Trophoblast cell (in vitro differentiated cells and primary cell): ENCODE measurements around the gene TAGLN.
A peak's percentile ranks its signal among the peaks of the same experiment; 100 is the strongest.

Experiments
- DNase-seq, 2 donors: peaks; one replicate each; pipeline ENCODE4 v3.0.0-alpha.2; 2016
- H2AFZ ChIP-seq: 2 replicates; pipeline ENCODE4 v1.6.1; 2013; ENCODE audit warnings: low read length, moderate library complexity, mild to moderate bottlenecking; ENCODE audit not compliant: insufficient read depth, poor library complexity
- H2AK5ac ChIP-seq: 2 replicates; pipeline ENCODE4 v1.6.1; 2013; ENCODE audit warnings: mild to moderate bottlenecking, low read length
- H2BK120ac ChIP-seq: 2 replicates; pipeline ENCODE4 v1.6.1; 2013; ENCODE audit warnings: low read length, mild to moderate bottlenecking, moderate library complexity; ENCODE audit not compliant: insufficient read depth, poor library complexity
- H2BK12ac ChIP-seq: 2 replicates; pipeline ENCODE4 v1.6.1; 2013; ENCODE audit warnings: mild to moderate bottlenecking, low read length, moderate library complexity
- H2BK5ac ChIP-seq: 2 replicates; pipeline ENCODE4 v1.6.1; 2013; ENCODE audit warnings: low read length, low read depth, moderate library complexity, mild to moderate bottlenecking; ENCODE audit not compliant: poor library complexity
- H3K14ac ChIP-seq: 2 replicates; pipeline ENCODE4 v1.6.1; 2013; ENCODE audit warnings: mild to moderate bottlenecking, low read length
- H3K18ac ChIP-seq: 2 replicates; pipeline ENCODE4 v1.6.1; 2013; ENCODE audit warnings: mild to moderate bottlenecking, low read length
- H3K23ac ChIP-seq: 2 replicates; pipeline ENCODE4 v1.6.1; 2013; ENCODE audit warnings: low read length
- H3K27ac ChIP-seq: 2 replicates; pipeline ENCODE4 v1.5.1; 2013; ENCODE audit warnings: low read depth, mild to moderate bottlenecking, inconsistent platforms, low read length, moderate library complexity
- H3K27me3 ChIP-seq: 2 replicates; pipeline ENCODE4 v1.6.1; 2013; ENCODE audit warnings: inconsistent platforms, mild to moderate bottlenecking, low read length, moderate library complexity; ENCODE audit not compliant: insufficient read depth
- H3K36me3 ChIP-seq, 2 experiments: 1 replicate in 1 of 2; 2 replicates in 1 of 2; pipeline ENCODE4 v1.6.1; 2013; ENCODE audit warnings: low read length in 2 of 2, mild to moderate bottlenecking in 2 of 2, moderate library complexity in 1 of 2; ENCODE audit not compliant: insufficient read depth in 2 of 2, control insufficient read depth in 1 of 2
- H3K4ac ChIP-seq: 2 replicates; pipeline ENCODE4 v1.6.1; 2013; ENCODE audit warnings: low read depth, mild to moderate bottlenecking, low read length, moderate library complexity
- H3K4me1 ChIP-seq, 2 experiments: 1 replicate in 1 of 2; 2 replicates in 1 of 2; pipeline ENCODE4 v1.6.1; 2013; ENCODE audit warnings: low read length in 2 of 2, mild to moderate bottlenecking in 2 of 2, moderate library complexity in 1 of 2; ENCODE audit not compliant: insufficient read depth in 2 of 2, control insufficient read depth in 1 of 2
- H3K4me2 ChIP-seq: 2 replicates; pipeline ENCODE4 v1.6.1; 2013; ENCODE audit warnings: inconsistent platforms, mild to moderate bottlenecking, low read length, moderate library complexity
- H3K4me3 ChIP-seq: 2 replicates; pipeline ENCODE4 v1.5.1; 2013; ENCODE audit warnings: mild to moderate bottlenecking, low read depth, low read length, inconsistent platforms
- H3K79me1 ChIP-seq: one replicate; pipeline ENCODE4 v1.6.1; 2013; ENCODE audit warnings: low read length
- H3K79me2 ChIP-seq: 2 replicates; pipeline ENCODE4 v1.6.1; 2013; ENCODE audit warnings: low read length, mild to moderate bottlenecking; ENCODE audit not compliant: control insufficient read depth, insufficient read depth, poor library complexity
- H3K9ac ChIP-seq: 2 replicates; pipeline ENCODE4 v1.6.1; 2013; ENCODE audit warnings: mild to moderate bottlenecking, low read length
- H3K9me3 ChIP-seq: 2 replicates; pipeline ENCODE4 v1.6.1; 2013; ENCODE audit warnings: low read depth, mild to moderate bottlenecking, control low read depth, inconsistent platforms, low read length; ENCODE audit not compliant: insufficient read depth
- H4K12ac ChIP-seq: 2 replicates; pipeline ENCODE4 v1.6.1; 2013; ENCODE audit warnings: low read depth, mild to moderate bottlenecking, low read length, moderate library complexity
- H4K8ac ChIP-seq: 2 replicates; pipeline ENCODE4 v1.6.1; 2013; ENCODE audit warnings: low read depth, mild to moderate bottlenecking, low read length, moderate library complexity
- H4K91ac ChIP-seq: one replicate; pipeline ENCODE4 v1.6.1; 2013; ENCODE audit warnings: low read depth, mild to moderate bottlenecking, low read length, moderate library complexity
- WGBS: extraction: QIAGEN DNeasy Blood & Tissue Kit; methylation state at CpG from one replicate; pipeline ENCODE4 v1.1.7; 2013; ENCODE audit warnings: missing lambda C conversion rate; ENCODE audit not compliant: insufficient read length, insufficient coverage; ENCODE audit errors: extremely low coverage; 5-methylcytosine and 5-hydroxymethylcytosine counted together

Gene TAGLN

DNA sequence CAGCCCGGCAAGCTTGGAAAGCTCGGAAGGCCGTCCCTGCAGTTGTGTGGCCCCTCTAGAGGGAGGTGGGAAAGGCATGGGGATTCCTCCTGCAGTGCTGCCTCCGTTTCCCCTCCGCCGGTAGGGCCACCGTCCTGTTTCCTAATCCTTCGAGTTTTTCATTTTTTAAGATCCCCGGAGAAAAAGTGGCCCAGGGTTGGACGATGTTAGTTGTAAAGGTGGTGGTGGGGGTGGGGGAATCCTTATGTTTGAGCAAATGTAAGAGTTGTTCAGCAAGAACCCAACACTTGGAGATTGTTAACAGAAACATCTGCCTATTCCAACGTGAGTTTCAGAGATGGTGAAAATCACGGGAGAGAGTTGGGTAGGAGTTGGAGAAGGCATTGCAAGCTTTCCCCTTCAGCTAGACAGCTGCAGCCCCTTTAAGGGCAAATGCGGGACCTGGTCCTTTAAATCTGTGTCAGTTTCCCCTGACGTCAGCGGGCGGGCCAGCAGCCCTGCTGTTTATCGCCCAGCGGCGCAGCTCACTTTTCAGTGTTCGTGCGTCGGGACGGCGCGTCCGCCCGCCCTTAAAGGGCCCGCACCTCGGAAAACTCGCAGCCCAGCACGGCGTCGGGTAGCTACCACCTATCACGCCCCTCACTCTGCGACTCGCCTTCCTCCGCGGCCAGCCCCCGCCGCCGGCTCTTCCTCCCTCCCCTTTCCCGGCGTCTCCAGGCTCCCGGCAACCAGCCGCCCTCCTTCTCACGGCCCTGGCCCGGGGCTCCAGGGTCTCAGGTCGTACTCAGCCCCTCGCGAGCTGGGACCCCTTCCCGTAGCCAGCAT lies 20.7 kb upstream of the TAGLN start, which contains the start of gene SIDT2:
Gene SIDT2 (plus strand): TSS at position 534 of the 825 bp plus-strand sequence. CDS start 521 bp downstream, outside the sequence.
- Histone ChIP-seq H3K18ac (peak within 1 kb of the TSS; percentile 36), H4K12ac (peak within 1 kb of the TSS; percentile 76), H3K79me1 (peaks cover 10% of the 10 kb centered on the region), H3K9me3 (peaks cover 2% of the 10 kb centered on the region), H3K36me3 (peaks cover 10 to 12% of the 10 kb centered on the region in 2 experiments), H3K14ac (peak within 1 kb of the TSS; percentile 48), H2BK120ac (peak within 1 kb of the TSS; percentile 18), H3K4me3 (peak within 1 kb of the TSS; percentile 80), H4K8ac (peak within 1 kb of the TSS; percentile 72), H3K9ac (peak within 1 kb of the TSS; percentile 84), H4K91ac (peak within 1 kb of the TSS; percentile 60), H3K4me2 (peak within 1 kb of the TSS; percentile 94), H3K27me3 (no peaks in the 10 kb centered on the region), H2BK5ac (peak within 1 kb of the TSS; percentile 36), H2BK12ac (peak within 1 kb of the TSS; percentile 7), H3K4ac (peak within 1 kb of the TSS; percentile 37), H3K27ac (peak within 1 kb of the TSS; percentile 53), H2AFZ (peak within 1 kb of the TSS; percentile 63), H3K4me1 (peaks cover 11 to 14% of the 10 kb centered on the region in 2 experiments), H3K23ac (no peak within 1 kb of the TSS), H2AK5ac (peak within 1 kb of the TSS; percentile 16), H3K79me2 (peaks cover 4% of the 10 kb centered on the region)
- no CpG with 5 or more reads among the region's 51 CpGs for WGBS
- DNase-seq = peak; percentile 91 to 93

DNA sequence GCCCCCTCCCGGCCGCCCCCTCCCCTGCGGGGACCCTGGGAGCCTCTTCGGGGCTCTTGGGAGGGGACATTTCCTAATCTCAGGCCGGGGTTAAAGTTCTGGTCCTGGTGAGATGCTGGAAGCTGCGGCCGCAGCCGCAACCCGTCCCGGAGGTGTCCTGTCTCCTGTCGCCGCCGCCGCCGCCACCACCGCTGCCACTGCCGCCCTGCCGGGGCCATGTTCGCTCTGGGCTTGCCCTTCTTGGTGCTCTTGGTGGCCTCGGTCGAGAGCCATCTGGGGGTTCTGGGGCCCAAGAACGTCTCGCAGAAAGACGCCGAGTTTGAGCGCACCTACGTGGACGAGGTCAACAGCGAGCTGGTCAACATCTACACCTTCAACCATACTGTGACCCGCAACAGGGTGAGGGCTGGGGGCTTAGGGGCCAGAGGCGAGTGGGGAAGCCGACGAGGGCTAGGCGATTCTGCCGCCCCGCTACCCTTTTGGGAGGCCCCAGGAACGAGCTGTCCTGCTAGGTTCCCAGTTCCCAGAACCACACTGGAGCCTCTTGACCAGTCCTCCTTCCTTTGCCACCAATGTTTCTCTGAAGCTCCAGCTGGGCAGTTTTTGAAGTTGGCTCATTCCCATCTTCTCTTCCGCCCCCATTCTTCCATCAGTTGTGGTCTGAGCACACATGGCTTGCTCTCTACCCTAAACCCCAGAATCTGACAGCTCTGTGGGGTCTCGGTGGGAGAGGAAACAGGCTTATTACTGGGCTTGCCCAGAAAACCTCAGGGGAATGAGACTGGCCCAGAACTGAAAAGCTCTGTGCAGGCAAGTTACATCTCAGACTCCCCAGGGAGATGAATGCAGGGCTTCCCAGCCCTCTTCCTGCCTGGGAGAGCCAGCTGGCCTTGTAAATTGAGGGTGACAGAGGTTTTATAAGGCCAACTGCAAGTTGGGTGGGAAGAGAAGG lies 19.8 kb upstream of the TAGLN start:
- Histone ChIP-seq H2BK5ac (no peak overlapping the region), H3K79me2 (peaks cover 4% of the 10 kb centered on the region), H3K4ac (peak overlapping the region; percentile 19), H3K27me3 (no peaks in the 10 kb centered on the region), H2BK12ac (peak overlapping the region; percentile 7), H2BK120ac (peak overlapping the region; percentile 16), H3K4me2 (peak overlapping the region; percentile 94), H3K79me1 (peaks cover 10% of the 10 kb centered on the region), H3K9ac (peak overlapping the region; percentile 84), H3K9me3 (peaks cover 2% of the 10 kb centered on the region), H2AFZ (peak overlapping the region; percentile 63), H3K18ac (peak overlapping the region; percentile 36), H3K4me1 (peaks cover 9 to 12% of the 10 kb centered on the region in 2 experiments), H2AK5ac (peak overlapping the region; percentile 16), H3K14ac (peak overlapping the region; percentile 48), H3K23ac (no peak overlapping the region), H3K36me3 (peaks cover 10 to 17% of the 10 kb centered on the region in 2 experiments), H4K12ac (peak overlapping the region; percentile 0), H3K27ac (peak overlapping the region; percentile 29), H3K4me3 (peak overlapping the region; percentile 80), H4K8ac (peak overlapping the region; percentile 62), H4K91ac (peak overlapping the region; percentile 60)
- no CpG with 5 or more reads among the region's 39 CpGs for WGBS
- peak in 1 of 2 donors; percentile 49 for DNase-seq

DNA sequence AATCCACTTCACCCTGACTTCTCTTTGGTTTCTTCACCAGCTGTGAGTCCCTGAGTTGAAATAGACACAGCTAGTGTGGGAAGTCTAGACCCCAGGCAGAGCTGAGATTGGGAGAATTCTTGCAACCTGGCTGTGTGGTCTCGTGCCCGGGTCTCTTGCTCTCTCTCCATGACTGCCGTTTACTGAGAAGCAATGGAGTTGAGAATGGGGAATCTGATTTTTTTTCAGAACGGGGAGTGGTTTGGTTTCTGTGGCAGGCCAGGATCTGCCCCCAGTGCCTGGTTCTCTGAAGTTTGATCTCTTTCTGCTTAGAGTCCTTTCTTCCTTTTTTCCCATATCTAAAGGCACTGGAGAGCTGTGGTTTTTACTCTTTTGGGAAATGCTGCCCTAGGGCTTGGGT lies 19.1 kb upstream of the TAGLN start:
- peaks cover 2% of the 10 kb centered on the region for H3K9me3 ChIP-seq
- DNase-seq = no peak
- H4K8ac ChIP-seq = no peak overlapping the region
- H2AK5ac ChIP-seq = no peak overlapping the region
- H4K12ac ChIP-seq = no peak overlapping the region
- peaks cover 9 to 12% of the 10 kb centered on the region in 2 experiments for H3K4me1 ChIP-seq
- H4K91ac ChIP-seq = no peak overlapping the region
- H3K9ac ChIP-seq = no peak overlapping the region
- H3K23ac ChIP-seq = no peak overlapping the region
- no peak overlapping the region for H2AFZ ChIP-seq
- no peak overlapping the region for H3K4me3 ChIP-seq
- H3K79me1 ChIP-seq = peaks cover 8% of the 10 kb centered on the region
- no peak overlapping the region for H3K27ac ChIP-seq
- H3K18ac ChIP-seq = no peak overlapping the region
- H3K4ac ChIP-seq = no peak overlapping the region
- H2BK12ac ChIP-seq = peak overlapping the region; percentile 10
- H3K79me2 ChIP-seq = peaks cover 4% of the 10 kb centered on the region
- no CpG with 5 or more reads among the region's 4 CpGs for WGBS
- peak overlapping the region; percentile 94 for H3K4me2 ChIP-seq
- no peak overlapping the region for H2BK5ac ChIP-seq
- H3K27me3 ChIP-seq = no peaks in the 10 kb centered on the region
- H3K36me3 ChIP-seq = peaks cover 10 to 17% of the 10 kb centered on the region in 2 experiments
- no peak overlapping the region for H3K14ac ChIP-seq
- H2BK120ac ChIP-seq = no peak overlapping the region
